ENCODE results near the gene GRIK2. TPM values are rescaled to one million over a fixed set of nuclear protein-coding genes. Genes with fewer than 3 reads are reported as not detected.

Gene GRIK2
- total and polyA plus RNA-seq, 12 donors, result 0.09 to 10.6 (median 1.9) TPM

- no peak overlapping the region for H3K27ac ChIP-seq
- H3K9me3 ChIP-seq (replicated peaks in 1 of 3), result no peaks in the 10 kb centered on the region
- TF ChIP-seq POLR2A (IDR thresholded peaks at IDR 0.05), result no peak
- TF ChIP-seq, protein P1, sequence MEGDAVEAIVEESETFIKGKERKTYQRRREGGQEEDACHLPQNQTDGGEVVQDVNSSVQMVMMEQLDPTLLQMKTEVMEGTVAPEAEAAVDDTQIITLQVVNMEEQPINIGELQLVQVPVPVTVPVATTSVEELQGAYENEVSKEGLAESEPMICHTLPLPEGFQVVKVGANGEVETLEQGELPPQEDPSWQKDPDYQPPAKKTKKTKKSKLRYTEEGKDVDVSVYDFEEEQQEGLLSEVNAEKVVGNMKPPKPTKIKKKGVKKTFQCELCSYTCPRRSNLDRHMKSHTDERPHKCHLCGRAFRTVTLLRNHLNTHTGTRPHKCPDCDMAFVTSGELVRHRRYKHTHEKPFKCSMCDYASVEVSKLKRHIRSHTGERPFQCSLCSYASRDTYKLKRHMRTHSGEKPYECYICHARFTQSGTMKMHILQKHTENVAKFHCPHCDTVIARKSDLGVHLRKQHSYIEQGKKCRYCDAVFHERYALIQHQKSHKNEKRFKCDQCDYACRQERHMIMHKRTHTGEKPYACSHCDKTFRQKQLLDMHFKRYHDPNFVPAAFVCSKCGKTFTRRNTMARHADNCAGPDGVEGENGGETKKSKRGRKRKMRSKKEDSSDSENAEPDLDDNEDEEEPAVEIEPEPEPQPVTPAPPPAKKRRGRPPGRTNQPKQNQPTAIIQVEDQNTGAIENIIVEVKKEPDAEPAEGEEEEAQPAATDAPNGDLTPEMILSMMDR (IDR thresholded peaks at IDR 0.05), result no peak
- H3K36me3 ChIP-seq (replicated peaks in 1 of 2), result no peaks in the 10 kb centered on the region
- H3K4me3 ChIP-seq, result no peak overlapping the region
- intact Hi-C loops (cut with DNase I), result no loop called here
- no peaks in the 10 kb centered on the region for H3K4me1 ChIP-seq (replicated peaks in 1 of 2)
- no peaks in the 10 kb centered on the region for H3K27me3 ChIP-seq
- no peak for DNase-seq
These were observed 49.8 kb downstream of the GRIK2 start for GRCh38 chr6:101443315-101443714.

- intact Hi-C loops (cut with DNase I), result no loop called here
- no peak overlapping the region for H3K27ac ChIP-seq
- TF ChIP-seq, protein P1 (IDR thresholded peaks at IDR 0.05), result no peak
- TF ChIP-seq POLR2A (IDR thresholded peaks at IDR 0.05), result no peak
- H3K4me3 ChIP-seq, result no peak overlapping the region
- DNase-seq, result no peak
- H3K36me3 ChIP-seq (replicated peaks in 1 of 2), result no peaks in the 10 kb centered on the region
- H3K27me3 ChIP-seq, result no peaks in the 10 kb centered on the region
- no peaks in the 10 kb centered on the region for H3K4me1 ChIP-seq (replicated peaks in 1 of 2)
- H3K9me3 ChIP-seq (replicated peaks in 1 of 3), result no peaks in the 10 kb centered on the region
- 70 to 90% (median 86%) methylated on average over 1 of the region's 1 CpG for WGBS, 4 donors
These were observed 51.2 kb downstream of the GRIK2 start for GRCh38 chr6:101444717-101445116.

DNA sequence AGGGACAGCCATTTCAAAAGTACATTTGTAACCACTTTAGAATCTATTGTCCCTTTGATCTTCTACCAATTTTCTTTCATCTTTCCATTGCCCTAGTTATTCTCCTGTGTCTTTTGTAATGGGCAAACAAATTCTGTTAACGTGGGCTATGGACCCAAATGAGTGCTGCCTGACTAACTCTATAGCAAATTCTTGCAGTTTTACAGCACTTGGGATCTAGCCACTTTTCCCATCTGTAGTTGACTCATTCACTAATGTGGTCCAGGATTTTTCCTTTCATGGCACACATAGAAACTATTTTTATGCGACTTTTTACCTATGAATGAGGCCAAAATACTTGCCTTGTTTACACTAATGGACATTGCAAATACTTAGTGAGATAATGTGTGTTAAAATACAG lies 52.0 kb downstream of the GRIK2 start:
- H3K36me3 ChIP-seq (replicated peaks in 1 of 2), result no peaks in the 10 kb centered on the region
- TF ChIP-seq POLR2A (IDR thresholded peaks at IDR 0.05), result no peak
- TF ChIP-seq, protein P1 (IDR thresholded peaks at IDR 0.05), result no peak
- H3K4me3 ChIP-seq, result no peak overlapping the region
- no peaks in the 10 kb centered on the region for H3K9me3 ChIP-seq (replicated peaks in 1 of 3)
- H3K4me1 ChIP-seq (replicated peaks in 1 of 2), result no peaks in the 10 kb centered on the region
- no peak for DNase-seq
- no peak overlapping the region for H3K27ac ChIP-seq
- WGBS, 4 donors, result 69 to 72% (median 70%) methylated on average over 2 of the region's 2 CpGs
- intact Hi-C loops (cut with DNase I), result no loop called here
- H3K27me3 ChIP-seq, result no peaks in the 10 kb centered on the region

- Histone ChIP-seq H3K36me3 (replicated peaks in 1 of 2) (no peaks in the 10 kb centered on the region), H3K27ac (no peak overlapping the region), H3K4me1 (replicated peaks in 1 of 2) (no peaks in the 10 kb centered on the region), H3K9me3 (replicated peaks in 1 of 3) (no peaks in the 10 kb centered on the region), H3K27me3 (no peaks in the 10 kb centered on the region), H3K4me3 (no peak overlapping the region)
- WGBS, 4 donors, result 70 to 82% (median 77%) methylated on average over 5 of the region's 5 CpGs
- intact Hi-C loops (cut with DNase I), result no loop called here
- no peak for DNase-seq
- TF ChIP-seq, protein P1 (IDR thresholded peaks at IDR 0.05), result no peak
- TF ChIP-seq POLR2A (IDR thresholded peaks at IDR 0.05), result no peak
These were observed 57.4 kb downstream of the GRIK2 start for GRCh38 chr6:101450901-101451300.

All from adrenal gland (tissue), 12 donors.